ENCODE data around the gene RPAIN. TPM values are rescaled to one million over a fixed set of nuclear protein-coding genes. Genes with fewer than 3 reads are reported as not detected.
A peak's percentile ranks its signal among the peaks of the same experiment; 100 is the strongest.

Gene RPAIN
- total RNA-seq, 5 donors from 2014 or later (not counting 1 experiment from before 2014, with no cell fraction given), result 61.5 to 81.0 (median 67.7) TPM

DNA sequence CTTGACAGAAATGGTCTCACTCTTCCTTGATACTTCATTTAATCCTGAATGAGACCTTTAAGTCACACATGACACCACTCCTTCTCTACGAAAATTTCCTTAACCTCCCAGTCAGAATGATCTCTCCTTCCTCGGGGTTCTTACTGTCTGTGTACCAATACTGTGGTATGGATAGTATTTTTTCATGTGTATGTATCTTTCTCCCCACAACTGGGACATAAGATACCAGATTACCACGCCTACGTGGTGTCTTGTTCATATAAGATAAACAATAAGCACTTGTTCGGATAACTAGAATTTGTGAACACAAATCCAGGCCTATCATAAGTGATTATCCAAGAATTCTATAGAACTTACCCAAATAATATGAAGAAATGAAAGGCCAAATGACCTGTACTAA lies 11.8 kb upstream of the RPAIN start:
- Mint-ChIP-seq H3K4me1 (peaks cover 30 to 32% (median 31%) of the 10 kb centered on the region in 3 donors), H3K27me3 (no peaks in the 10 kb centered on the region), H3K36me3 (peaks cover 43% of the 10 kb centered on the region), H3K9me3 (no peaks in the 10 kb centered on the region), H3K4me3 (no peak overlapping the region), H3K27ac (no peak overlapping the region)
- no peak overlapping the region for H3K27ac ChIP-seq (ENCODE audit: low read length)
- no CpG with 5 or more reads among the region's 5 CpGs for WGBS (ENCODE audit: insufficient coverage)
- CTCF ChIA-PET, result no interaction called here
- no peaks in the 10 kb centered on the region for H3K4me1 ChIP-seq (ENCODE audit: control insufficient read depth in 1 of 2, extremely low read depth in 1 of 2, insufficient read depth in 2 of 2, low read length in 2 of 2)
- peaks cover 32 to 91% of the 10 kb centered on the region in 2 donors for H3K36me3 ChIP-seq (ENCODE audit: control insufficient read depth in 2 of 2, extremely low read depth in 1 of 2, insufficient read depth in 1 of 2, low read length in 1 of 2)
- no peak overlapping the region for H3K4me3 ChIP-seq (ENCODE audit: control insufficient read depth in 1 of 2, extremely low read depth in 1 of 2, low read length in 1 of 2)
- no peaks in the 10 kb centered on the region for H3K9me3 ChIP-seq
- POLR2A ChIA-PET, result no interaction called here
- no peaks in the 10 kb centered on the region for H3K27me3 ChIP-seq (replicated peaks in 1 of 2; ENCODE audit: control insufficient read depth in 2 of 2, extremely low read depth in 1 of 2, insufficient read depth in 2 of 2, low read length in 1 of 2)
- ATAC-seq (replicated peaks in 1 of 4), result no peak
- no peak for DNase-seq

DNA sequence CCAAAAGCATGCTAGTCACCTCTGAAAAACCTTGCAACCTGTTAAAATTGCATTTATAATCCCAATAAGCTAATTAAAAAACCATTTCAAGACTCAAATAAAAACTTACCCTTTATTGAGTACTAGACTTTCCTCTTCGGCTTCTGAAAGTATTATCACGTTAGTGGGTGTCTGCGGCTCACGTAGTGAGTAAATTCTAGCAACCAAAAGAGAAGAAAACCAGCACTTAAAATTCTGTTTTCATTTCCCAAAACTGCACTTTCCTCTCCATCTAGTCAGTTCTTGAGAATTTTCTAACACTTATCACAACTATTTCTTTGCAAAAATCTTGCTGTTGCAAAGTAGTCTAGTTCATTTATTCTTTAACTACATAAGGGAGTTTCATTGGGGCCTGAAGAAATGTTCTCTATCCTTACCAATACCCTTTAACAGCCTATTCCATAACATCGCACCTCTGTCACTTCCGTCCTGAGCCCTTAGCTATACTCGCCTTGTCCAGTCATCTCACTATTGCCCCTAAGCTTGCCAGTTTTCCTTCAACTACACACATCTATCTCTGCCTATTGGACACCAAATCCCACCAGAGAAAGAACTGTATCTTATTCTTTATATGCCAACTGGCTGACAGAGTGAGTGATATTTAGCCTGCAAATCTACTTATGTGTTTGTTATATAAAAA lies 9.2 kb upstream of the RPAIN start:
- Mint-ChIP-seq H3K27ac (peak overlapping the region in 1 of 2 donors; percentile 61), H3K36me3 (peaks cover 37% of the 10 kb centered on the region), H3K9me3 (no peaks in the 10 kb centered on the region), H3K27me3 (no peaks in the 10 kb centered on the region), H3K4me3 (no peak overlapping the region), H3K4me1 (peaks cover 37% of the 10 kb centered on the region in 3 donors)
- H3K9me3 ChIP-seq, result no peaks in the 10 kb centered on the region
- POLR2A ChIA-PET, result no interaction called here
- ATAC-seq (replicated peaks in 1 of 4) (no peak), DNase-seq (no peak)
- 62% methylated on average over 7 of the region's 7 CpGs for WGBS (ENCODE audit: insufficient coverage)
- no peaks in the 10 kb centered on the region for H3K27me3 ChIP-seq (replicated peaks in 1 of 2; ENCODE audit: control insufficient read depth in 2 of 2, extremely low read depth in 1 of 2, insufficient read depth in 2 of 2, low read length in 1 of 2)
- no peak overlapping the region for H3K27ac ChIP-seq (ENCODE audit: low read length)
- H3K36me3 ChIP-seq (ENCODE audit: control insufficient read depth in 2 of 2, extremely low read depth in 1 of 2, insufficient read depth in 1 of 2, low read length in 1 of 2), result peaks cover 26 to 91% of the 10 kb centered on the region in 2 donors
- peaks cover 0 to 3% of the 10 kb centered on the region in 2 experiments for H3K4me1 ChIP-seq (ENCODE audit: control insufficient read depth in 1 of 2, extremely low read depth in 1 of 2, insufficient read depth in 2 of 2, low read length in 2 of 2)
- H3K4me3 ChIP-seq (ENCODE audit: control insufficient read depth in 1 of 2, extremely low read depth in 1 of 2, low read length in 1 of 2), result no peak overlapping the region
- CTCF ChIA-PET, result no interaction called here

DNA sequence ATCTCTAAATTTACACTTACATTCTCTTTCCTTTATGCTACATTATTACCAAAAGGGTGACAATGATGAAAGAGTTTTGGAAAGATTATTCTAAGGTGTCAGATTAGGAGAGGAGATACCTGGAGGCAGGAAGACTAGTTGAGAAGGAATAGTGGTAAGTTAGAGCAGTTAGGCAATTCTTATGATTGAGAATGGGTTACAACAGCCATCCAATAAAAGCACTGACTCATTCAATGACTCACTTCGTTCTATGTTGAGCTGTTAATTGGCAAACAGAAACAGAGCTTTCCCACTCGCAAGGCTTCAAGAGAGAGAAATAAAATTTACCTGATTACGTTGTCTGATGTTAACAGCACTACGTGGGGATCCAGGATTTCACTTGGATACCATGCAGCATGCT lies 6.3 kb upstream of the RPAIN start:
- Mint-ChIP-seq H3K27me3 (no peaks in the 10 kb centered on the region), H3K9me3 (no peaks in the 10 kb centered on the region), H3K36me3 (peaks cover 45% of the 10 kb centered on the region), H3K4me1 (peaks cover 42 to 59% (median 55%) of the 10 kb centered on the region in 3 donors), H3K4me3 (no peak overlapping the region), H3K27ac (no peak overlapping the region)
- Histone ChIP-seq H3K36me3 (ENCODE audit: control insufficient read depth in 2 of 2, extremely low read depth in 1 of 2, insufficient read depth in 1 of 2, low read length in 1 of 2) (peaks cover 9 to 75% of the 10 kb centered on the region in 2 donors), H3K9me3 (no peaks in the 10 kb centered on the region), H3K27me3 (replicated peaks in 1 of 2; ENCODE audit: control insufficient read depth in 2 of 2, extremely low read depth in 1 of 2, insufficient read depth in 2 of 2, low read length in 1 of 2) (no peaks in the 10 kb centered on the region), H3K4me1 (ENCODE audit: control insufficient read depth in 1 of 2, extremely low read depth in 1 of 2, insufficient read depth in 2 of 2, low read length in 2 of 2) (peaks cover 10 to 23% of the 10 kb centered on the region in 2 experiments), H3K27ac (ENCODE audit: low read length) (no peak overlapping the region), H3K4me3 (ENCODE audit: control insufficient read depth in 1 of 2, extremely low read depth in 1 of 2, low read length in 1 of 2) (no peak overlapping the region)
- WGBS (ENCODE audit: insufficient coverage), result 37% methylated on average over 2 of the region's 4 CpGs
- ChIA-PET CTCF (interaction anchor here in 1 of 2 donors (0.6 to 1.1 kb wide), 3 partner anchors 25 to 107 kb away, joined by 3 to 4 read pairs (median 3); partner anchors contain the start of gene C1QBP), POLR2A (interaction anchor here in 1 of 2 donors (0.5 to 0.6 kb wide), 2 partner anchors 14 to 119 kb away, joined by 3 to 5 read pairs; no protein-coding TSS in a partner anchor)
- ATAC-seq (replicated peaks in 1 of 4) (no peak), DNase-seq (no peak)

DNA sequence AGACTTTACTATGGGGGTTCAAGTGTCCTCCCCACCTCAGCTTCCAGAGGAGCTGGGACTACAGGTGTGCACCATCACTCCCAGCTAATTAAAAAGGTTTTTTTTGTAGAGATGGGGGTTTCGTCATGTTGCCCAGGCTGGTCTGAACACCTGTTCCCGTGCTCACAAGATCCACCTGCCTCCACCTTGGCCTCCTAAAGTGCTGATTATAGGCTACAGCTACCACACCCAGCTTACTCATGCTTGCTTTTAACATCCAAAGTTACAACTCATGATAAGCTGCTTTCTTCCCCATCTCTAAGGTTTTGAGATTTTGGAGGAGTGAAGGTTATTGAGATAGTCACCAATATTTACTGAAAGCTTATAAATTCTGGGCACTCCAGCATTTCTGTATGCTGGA lies 3.1 kb upstream of the RPAIN start:
- Histone ChIP-seq H3K27me3 (replicated peaks in 1 of 2; ENCODE audit: control insufficient read depth in 2 of 2, extremely low read depth in 1 of 2, insufficient read depth in 2 of 2, low read length in 1 of 2) (no peaks in the 10 kb centered on the region), H3K36me3 (ENCODE audit: control insufficient read depth in 2 of 2, extremely low read depth in 1 of 2, insufficient read depth in 1 of 2, low read length in 1 of 2) (peaks cover 13 to 59% of the 10 kb centered on the region in 2 donors), H3K4me3 (ENCODE audit: control insufficient read depth in 1 of 2, extremely low read depth in 1 of 2, low read length in 1 of 2) (no peak overlapping the region), H3K4me1 (ENCODE audit: control insufficient read depth in 1 of 2, extremely low read depth in 1 of 2, insufficient read depth in 2 of 2, low read length in 2 of 2) (peaks cover 14 to 33% of the 10 kb centered on the region in 2 experiments), H3K9me3 (no peaks in the 10 kb centered on the region), H3K27ac (ENCODE audit: low read length) (peak overlapping the region; percentile 40)
- Mint-ChIP-seq H3K9me3 (no peaks in the 10 kb centered on the region), H3K36me3 (peaks cover 36% of the 10 kb centered on the region), H3K27me3 (no peaks in the 10 kb centered on the region), H3K27ac (no peak overlapping the region), H3K4me3 (peak overlapping the region; percentile 55 to 59 (median 58)), H3K4me1 (peaks cover 42 to 62% (median 61%) of the 10 kb centered on the region in 3 donors)
- ChIA-PET CTCF (interaction anchor here in 1 of 2 donors (0.5 to 0.7 kb wide), 3 partner anchors 158 to 1848 kb away, joined by 3 to 6 read pairs (median 3); no protein-coding TSS in a partner anchor), POLR2A (interaction anchor here in 1 of 2 donors (1.0 kb wide), 1 partner anchor 11 kb away, joined by 3 read pairs; no protein-coding TSS in a partner anchor)
- WGBS (ENCODE audit: insufficient coverage), result no CpG with 5 or more reads among the region's 2 CpGs
- ATAC-seq (replicated peaks in 1 of 4) (no peak), DNase-seq (no peak)

DNA sequence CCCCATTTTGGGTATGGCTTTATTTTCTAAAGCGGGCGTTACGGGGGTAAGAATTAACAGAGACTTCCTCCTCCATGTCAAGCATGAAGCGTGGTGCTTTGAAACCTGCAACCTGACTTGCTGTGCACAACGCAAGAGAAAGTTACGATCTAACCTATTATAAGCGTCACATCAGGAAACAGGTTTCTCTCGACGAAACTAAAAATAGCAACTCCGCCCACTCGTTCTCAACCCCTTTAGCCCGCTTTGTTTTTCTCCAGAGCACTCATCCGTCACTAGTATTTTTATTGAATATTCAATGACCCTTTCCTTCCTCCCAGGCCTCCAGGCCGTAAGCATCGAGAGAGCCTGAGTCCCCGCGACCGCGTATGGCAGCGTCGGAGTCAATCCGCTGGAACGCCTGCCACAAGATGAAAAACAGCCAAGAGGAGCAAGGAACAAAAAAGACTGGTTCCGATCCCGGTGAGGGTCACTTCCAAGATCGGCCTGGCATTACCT lies 1.1 kb upstream of the RPAIN start:
- 0% methylated on average over 21 of the region's 26 CpGs for WGBS (ENCODE audit: insufficient coverage)
- Histone ChIP-seq H3K36me3 (ENCODE audit: control insufficient read depth in 2 of 2, extremely low read depth in 1 of 2, insufficient read depth in 1 of 2, low read length in 1 of 2) (peaks cover 6 to 59% of the 10 kb centered on the region in 2 donors), H3K4me3 (ENCODE audit: control insufficient read depth in 1 of 2, extremely low read depth in 1 of 2, low read length in 1 of 2) (peak overlapping the region; percentile 76 to 98), H3K4me1 (ENCODE audit: control insufficient read depth in 1 of 2, extremely low read depth in 1 of 2, insufficient read depth in 2 of 2, low read length in 2 of 2) (peaks cover 14 to 33% of the 10 kb centered on the region in 2 experiments), H3K9me3 (no peaks in the 10 kb centered on the region), H3K27ac (ENCODE audit: low read length) (peak overlapping the region; percentile 98), H3K27me3 (replicated peaks in 1 of 2; ENCODE audit: control insufficient read depth in 2 of 2, extremely low read depth in 1 of 2, insufficient read depth in 2 of 2, low read length in 1 of 2) (no peaks in the 10 kb centered on the region)
- Mint-ChIP-seq H3K36me3 (peaks cover 27% of the 10 kb centered on the region), H3K9me3 (no peaks in the 10 kb centered on the region), H3K27me3 (no peaks in the 10 kb centered on the region), H3K27ac (peak overlapping the region; percentile 98), H3K4me3 (peak overlapping the region; percentile 96 to 100 (median 99)), H3K4me1 (peaks cover 27 to 54% (median 53%) of the 10 kb centered on the region in 3 donors)
- ChIA-PET POLR2A (interaction anchor here (0.5 to 1.0 kb wide), 2 partner anchors 17 to 66 kb away, joined by 4 to 5 read pairs; no protein-coding TSS in a partner anchor), CTCF (interaction anchor here in 1 of 2 donors (0.6 to 2.0 kb wide), 2 partner anchors 21 to 76 kb away, joined by 3 to 18 read pairs; partner anchors contain the start of gene C1QBP)
- DNase-seq (peak; percentile 18 to 87 (median 69)), ATAC-seq (replicated peaks in 1 of 4) (peak; percentile 13 to 60 (median 26))

DNA sequence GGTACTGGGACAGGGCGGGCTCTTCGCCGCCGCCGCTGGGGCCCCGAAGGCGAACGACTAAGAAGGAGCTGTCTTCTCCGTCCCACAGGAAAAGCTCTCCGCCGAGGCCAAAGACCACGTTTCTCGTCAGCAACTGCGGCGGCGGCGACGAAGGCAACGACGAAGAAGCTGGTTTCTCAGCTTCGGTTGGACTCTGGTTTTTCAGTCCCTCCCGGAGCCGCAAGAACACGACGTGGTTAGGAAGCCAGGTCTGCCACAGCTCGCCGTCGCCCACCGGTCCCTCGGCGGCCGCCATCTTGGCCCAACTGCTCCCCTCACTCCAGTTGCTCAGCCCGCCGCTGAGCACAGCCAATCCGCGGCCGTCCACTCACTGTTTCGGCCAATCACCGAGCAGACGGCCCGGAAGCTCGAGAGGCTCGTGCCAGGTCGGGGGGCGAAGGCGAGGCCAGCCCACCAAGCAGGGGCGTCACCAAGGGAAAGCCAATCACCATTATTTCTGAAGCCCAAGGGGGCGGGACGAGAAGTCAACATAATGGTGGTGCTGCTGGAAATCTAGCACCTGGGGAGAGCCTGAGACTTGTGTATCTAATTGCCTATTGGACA lies 525 bp upstream of the RPAIN start, which contains the start of gene NUP88:
Gene NUP88, minus strand, starts transcription at position 307 of the 603 bp plus-strand sequence. Its CDS starts 12 bp downstream, at position 295.
- Histone ChIP-seq H3K27me3 (replicated peaks in 1 of 2; ENCODE audit: control insufficient read depth in 2 of 2, extremely low read depth in 1 of 2, insufficient read depth in 2 of 2, low read length in 1 of 2) (no peaks in the 10 kb centered on the region), H3K9me3 (no peaks in the 10 kb centered on the region), H3K4me1 (ENCODE audit: control insufficient read depth in 1 of 2, extremely low read depth in 1 of 2, insufficient read depth in 2 of 2, low read length in 2 of 2) (peaks cover 14 to 33% of the 10 kb centered on the region in 2 experiments), H3K27ac (ENCODE audit: low read length) (peak within 1 kb of the TSS; percentile 98), H3K36me3 (ENCODE audit: control insufficient read depth in 2 of 2, extremely low read depth in 1 of 2, insufficient read depth in 1 of 2, low read length in 1 of 2) (peaks cover 6 to 59% of the 10 kb centered on the region in 2 donors), H3K4me3 (ENCODE audit: control insufficient read depth in 1 of 2, extremely low read depth in 1 of 2, low read length in 1 of 2) (peak within 1 kb of the TSS; percentile 76 to 98)
- Mint-ChIP-seq H3K9me3 (no peaks in the 10 kb centered on the region), H3K4me1 (peaks cover 27 to 54% (median 52%) of the 10 kb centered on the region in 3 donors), H3K4me3 (peak within 1 kb of the TSS; percentile 96 to 100 (median 99)), H3K27ac (peak within 1 kb of the TSS; percentile 98), H3K27me3 (no peaks in the 10 kb centered on the region), H3K36me3 (peaks cover 27% of the 10 kb centered on the region)
- DNase-seq, result peak in 34 of 35 experiments; percentile 85 to 98 (median 94)
- 0% methylated on average over 36 of the region's 49 CpGs for WGBS (ENCODE audit: insufficient coverage)
- CTCF ChIA-PET, result interaction anchor here in 1 of 2 donors (0.6 to 2.0 kb wide), 3 partner anchors 20 to 370 kb away, joined by 3 to 18 read pairs (median 3); partner anchors contain the start of gene C1QBP
- POLR2A ChIA-PET, result interaction anchor here (0.5 to 1.0 kb wide), 2 partner anchors 18 to 65 kb away, joined by 4 to 5 read pairs; no protein-coding TSS in a partner anchor
- ATAC-seq (replicated peaks in 1 of 4), result peak; percentile 87 to 95 (median 93)

All from T-cell (primary cell).